KOPT-K1 (cell line): ENCODE results near the gene IFITM10.
"Not testable (repeated sequence)": the region's sequence is repeated elsewhere in the genome, so short reads cannot be mapped to it uniquely, and the experiment has no call there.

Source experiments
- H3K27ac ChIP-seq: fragments of 200-600 bp; sonication (generic); 2 replicates; pipeline ENCODE4 v1.5.1; 2016; ENCODE audit warnings: antibody characterized with exemption, mild to moderate bottlenecking, low read depth, low read length; ENCODE audit not compliant: poor library complexity, severe bottlenecking
- H3K36me3 ChIP-seq: fragments of 200-600 bp; sonication (generic); 2 replicates; pipeline ENCODE4 v1.5.1; 2017; ENCODE audit warnings: antibody characterized with exemption, mild to moderate bottlenecking, low read length, moderate library complexity; ENCODE audit not compliant: insufficient read depth
- H3K9me3 ChIP-seq: fragments of 200-600 bp; sonication (generic); 2 replicates; pipeline ENCODE4 v1.5.1; 2017; ENCODE audit warnings: antibody characterized with exemption, low read length, mild to moderate bottlenecking; ENCODE audit not compliant: insufficient read depth, poor library complexity, severe bottlenecking

The IFITM10 gene

DNA sequence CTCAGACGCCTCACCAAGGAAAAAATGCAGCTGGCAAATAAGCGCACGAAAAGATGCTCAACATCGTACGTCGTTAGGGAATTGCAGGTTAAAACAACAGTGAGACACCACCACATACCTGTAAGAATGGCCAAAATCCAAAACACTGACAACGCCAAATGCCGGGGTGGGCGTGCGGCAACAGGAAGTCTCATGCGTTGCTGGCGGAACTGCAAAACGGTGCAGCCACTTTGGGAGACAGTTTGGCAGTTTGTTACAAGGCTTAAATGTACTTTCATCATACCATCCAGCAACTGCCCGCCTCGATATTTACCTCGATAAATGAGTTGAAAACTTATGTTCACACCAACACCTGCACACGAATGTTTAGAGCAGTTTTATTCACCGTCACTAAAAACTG lies 20.9 kb upstream of the IFITM10 start:
- Histone ChIP-seq H3K9me3 (no peaks in the 10 kb centered on the region), H3K36me3 (no peaks in the 10 kb centered on the region), H3K27ac (no peak overlapping the region)

DNA sequence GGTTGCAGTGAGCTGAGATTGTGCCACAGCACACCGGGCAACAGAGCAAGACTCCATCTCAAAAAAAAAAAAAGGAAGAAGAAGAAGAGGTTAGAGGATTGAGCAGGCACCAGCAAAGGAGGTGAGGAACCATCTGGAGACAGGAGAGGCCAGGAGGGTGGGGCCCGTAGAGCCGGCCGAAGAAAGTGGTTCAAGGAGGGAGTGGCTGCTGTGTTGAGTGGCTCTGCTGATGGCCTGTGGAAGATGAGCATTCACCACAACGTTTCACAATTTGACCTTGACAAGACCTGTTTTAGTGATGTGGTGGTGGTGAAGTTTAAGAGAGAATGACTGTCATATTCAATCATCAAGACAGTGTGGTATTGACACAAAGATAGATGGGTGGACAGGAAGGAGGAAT lies 20.1 kb upstream of the IFITM10 start:
- Histone ChIP-seq H3K27ac (no peak overlapping the region), H3K9me3 (no peaks in the 10 kb centered on the region), H3K36me3 (no peaks in the 10 kb centered on the region)

DNA sequence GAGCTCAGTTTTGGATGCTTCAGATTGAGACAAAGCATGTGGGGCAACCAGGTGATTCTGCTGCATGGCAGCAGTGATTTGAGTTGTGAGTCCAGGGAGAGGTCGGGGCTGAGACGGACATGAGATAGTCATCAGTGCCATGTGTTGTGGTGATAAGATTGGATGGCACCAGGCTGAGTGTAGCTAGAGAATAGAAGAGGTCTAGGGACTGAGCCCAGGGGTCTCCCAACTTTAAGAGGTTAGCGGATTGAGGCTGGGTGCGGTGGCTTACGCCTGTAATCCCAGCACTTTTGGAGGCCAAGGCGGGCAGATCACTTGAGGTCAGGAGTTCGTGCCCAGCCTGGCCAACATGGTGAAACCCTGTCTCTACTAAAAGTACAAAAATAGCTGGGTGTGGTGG lies 19.7 kb upstream of the IFITM10 start:
- H3K27ac ChIP-seq, result no peak overlapping the region
- H3K9me3 ChIP-seq, result no peaks in the 10 kb centered on the region
- H3K36me3 ChIP-seq, result no peaks in the 10 kb centered on the region

DNA sequence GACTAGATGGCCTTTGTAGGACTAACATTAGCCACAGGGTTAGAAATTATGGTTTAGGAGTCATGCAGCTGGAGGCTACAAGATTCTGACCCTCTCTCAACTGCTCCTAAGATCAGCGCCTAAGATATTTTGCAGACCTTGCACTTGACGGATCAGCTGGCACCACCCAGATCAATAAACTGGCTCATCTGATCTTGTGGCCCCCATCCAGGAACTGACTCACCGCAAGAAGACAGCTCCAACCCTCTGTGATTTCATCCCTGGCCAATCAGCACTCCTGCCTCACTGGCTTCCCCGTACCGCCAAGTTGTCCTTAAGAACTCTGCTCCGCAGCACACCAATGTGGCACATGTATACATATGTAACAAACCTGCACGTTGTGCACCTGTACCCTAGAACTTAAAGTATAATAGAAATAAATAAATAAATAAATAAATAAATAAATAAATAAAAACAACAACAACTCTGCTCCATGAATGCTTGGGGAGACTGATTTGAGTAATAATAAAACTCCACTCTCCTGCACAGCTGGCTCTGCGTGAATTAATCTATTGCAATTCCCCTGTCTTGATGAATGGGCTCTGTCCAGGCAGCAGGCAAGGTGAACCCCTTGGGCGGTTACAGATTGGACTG lies 19.0 kb upstream of the IFITM10 start:
- H3K36me3 ChIP-seq, H3K9me3 ChIP-seq, H3K27ac ChIP-seq: not testable (repeated sequence)

DNA sequence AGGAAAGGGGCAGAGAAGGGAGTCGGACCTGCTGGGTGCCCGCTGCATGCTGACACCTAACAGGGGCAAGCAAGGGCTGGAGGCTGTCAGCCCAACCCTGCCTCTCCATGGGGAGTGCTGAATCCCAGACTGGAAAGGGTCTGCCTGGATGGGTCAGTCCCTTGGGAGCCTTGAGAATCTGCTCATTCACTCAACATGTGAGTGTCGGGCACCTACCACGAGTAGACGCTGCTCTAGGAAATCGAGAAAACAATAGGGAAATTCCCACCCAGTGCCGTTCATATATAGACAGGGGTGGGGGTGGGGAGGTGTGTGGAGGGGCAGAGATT lies 17.7 kb upstream of the IFITM10 start:
- no peaks in the 10 kb centered on the region for H3K9me3 ChIP-seq
- H3K27ac ChIP-seq, result no peak overlapping the region
- no peaks in the 10 kb centered on the region for H3K36me3 ChIP-seq

DNA sequence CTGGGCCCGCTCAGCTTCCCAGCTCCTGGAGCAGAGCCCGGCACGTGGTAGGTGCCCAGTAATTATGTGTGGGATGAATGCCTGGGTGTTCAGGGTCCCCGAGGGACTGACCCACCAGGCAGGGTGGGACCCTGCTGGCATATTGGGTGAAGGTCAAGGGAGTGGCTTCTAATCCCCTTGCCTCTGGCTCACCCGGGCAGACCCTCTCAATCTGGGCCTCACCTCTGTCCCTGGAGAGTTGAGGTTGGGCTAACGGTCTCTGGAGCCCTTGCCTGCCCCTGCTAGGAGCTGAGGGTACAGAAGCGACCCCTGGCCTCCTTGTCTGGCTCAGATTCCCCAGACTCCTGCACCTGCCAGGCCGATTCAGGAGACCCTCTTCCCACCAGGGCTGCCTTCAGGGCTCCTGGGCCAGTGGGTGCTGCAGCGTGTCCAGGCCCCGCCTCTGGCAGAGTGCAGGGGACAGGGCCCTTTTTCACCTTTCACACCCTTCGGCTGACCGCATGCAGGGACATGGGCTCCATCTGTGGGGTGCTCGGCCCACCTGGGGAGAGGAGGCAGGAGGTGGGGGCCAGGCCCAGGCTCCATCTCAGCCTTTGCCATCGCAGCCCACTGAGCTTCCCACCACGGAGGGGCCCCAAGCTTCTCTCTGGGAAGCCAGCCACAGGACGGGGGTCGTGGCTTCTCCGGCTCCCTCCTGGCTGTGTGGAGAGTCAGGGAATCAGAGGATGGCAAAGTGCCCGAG lies 17.2 kb upstream of the IFITM10 start:
- Histone ChIP-seq H3K27ac (no peak overlapping the region), H3K36me3 (no peaks in the 10 kb centered on the region), H3K9me3 (no peaks in the 10 kb centered on the region)

DNA sequence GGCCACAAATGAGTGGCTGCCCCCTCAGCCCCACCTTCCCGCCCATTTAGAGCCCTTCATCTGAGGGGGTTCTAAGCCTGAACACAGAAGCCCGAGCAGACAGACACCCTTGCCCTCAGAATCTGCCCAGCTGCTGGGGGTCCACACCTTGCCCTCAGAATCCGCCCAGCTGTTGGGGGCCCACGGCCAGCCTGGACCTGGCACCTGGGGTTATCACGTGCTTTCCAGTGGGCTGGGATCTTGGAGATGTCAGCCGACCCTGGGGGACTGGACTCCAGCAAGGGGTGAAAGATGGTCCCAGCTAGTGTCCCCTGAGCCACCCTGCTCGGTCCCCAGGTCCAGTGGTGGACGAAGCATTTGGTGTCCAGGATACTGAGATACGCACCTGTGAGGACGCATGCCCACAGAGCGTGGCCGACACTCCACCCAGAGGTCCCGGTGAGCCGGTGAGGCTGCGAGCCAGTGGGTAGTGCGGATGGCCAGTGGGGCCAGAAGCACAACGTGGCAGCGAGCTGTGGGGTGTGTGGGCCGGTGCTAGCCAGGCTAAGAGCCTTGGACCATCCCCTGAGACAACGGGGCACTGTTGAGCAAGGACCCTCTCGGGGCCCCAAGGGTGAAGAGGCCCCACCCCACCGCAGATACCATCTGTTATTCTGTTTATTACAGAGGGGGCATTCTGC lies 16.5 kb upstream of the IFITM10 start:
- H3K27ac ChIP-seq, result no peak overlapping the region
- H3K36me3 ChIP-seq, result no peaks in the 10 kb centered on the region
- H3K9me3 ChIP-seq, result no peaks in the 10 kb centered on the region

DNA sequence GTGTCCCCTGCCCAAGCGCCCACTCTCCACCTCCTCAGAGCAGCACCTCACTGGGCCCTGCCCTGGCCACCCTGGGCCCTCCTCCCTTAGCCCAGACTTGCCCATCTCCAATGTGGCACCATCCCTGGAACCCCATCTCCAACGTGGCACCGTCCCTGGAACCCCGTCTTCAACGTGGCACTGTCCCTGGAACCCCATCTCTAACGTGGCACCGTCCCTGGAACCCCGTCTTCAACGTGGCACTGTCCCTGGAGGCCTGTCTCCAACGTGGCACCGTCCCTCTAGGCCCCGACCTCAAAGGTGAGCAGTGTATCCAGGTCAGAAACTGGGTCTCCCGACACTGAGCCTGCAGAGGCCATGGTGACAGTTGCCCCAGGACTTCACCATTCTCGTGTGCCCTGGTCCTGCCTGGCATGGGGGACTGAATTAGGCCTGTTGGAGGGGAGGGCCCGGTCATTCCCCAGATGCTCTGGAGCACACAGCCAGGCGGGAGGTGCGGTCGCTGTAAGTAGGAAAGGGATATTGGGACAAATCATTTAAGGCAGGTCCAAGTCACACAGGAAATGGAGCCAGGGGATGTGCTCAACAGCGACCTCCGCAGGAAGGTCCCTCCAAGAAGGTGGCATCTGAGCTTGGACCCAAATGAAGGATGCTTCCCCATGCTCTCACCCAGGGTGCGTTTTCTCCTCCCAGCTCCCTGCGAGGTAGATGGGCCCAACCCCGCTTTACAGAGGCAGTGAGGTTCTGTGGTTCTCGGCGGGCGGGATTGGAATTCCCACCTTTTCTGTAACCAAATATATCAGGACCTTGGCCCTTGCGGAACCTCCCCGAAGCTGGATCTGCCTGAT lies 15.7 kb upstream of the IFITM10 start:
- peaks cover 3% of the 10 kb centered on the region; the same call in 1 of the 2 replicates for H3K36me3 ChIP-seq
- H3K27ac ChIP-seq, result no peak overlapping the region

DNA sequence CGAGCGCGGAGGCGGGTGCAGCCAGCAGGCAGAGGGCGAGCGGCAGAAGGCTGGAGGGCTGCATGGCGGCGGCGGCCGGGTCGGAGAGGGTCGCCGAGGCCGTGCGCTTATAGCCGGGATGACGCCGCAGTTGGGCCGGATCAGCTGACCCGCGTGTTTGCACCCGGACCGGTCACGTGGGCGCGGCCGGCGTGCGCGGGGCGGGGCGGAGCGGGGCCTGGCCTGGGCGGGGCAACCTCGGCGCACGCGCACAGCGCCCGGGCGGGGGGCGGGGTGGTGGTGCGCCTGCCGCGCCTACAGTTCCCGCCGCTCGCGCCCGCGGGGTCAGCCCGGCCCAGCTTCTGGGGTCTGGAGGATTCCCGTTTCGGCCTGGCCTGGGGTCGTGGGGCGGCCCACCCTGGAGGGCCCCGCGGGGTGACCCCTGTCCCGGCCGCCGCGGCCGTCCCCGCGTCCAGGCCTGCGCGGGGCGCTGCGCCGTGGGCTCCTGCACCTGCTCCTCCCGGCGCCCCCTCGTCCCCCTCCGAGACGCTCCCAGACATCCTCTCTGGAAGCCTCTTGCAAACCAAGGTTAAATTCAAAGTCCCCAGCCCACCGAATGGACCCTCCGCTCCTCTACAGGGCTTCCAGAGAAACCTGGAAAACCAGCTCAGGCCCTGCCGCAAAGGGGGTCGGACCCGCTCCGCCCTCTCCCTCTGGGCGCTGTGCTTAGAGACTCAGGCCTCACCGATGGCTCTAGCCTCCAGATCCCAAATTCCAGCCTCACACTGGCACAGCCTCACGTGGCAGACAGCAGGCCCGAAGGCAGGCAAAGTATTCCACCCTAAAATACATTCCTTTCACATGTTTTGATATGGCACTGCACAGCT lies 13.6 kb upstream of the IFITM10 start, which contains the start of gene CTSD:
Gene CTSD, minus strand, starts transcription at position 132 of the 866 bp plus-strand sequence. Its CDS starts 68 bp downstream, at position 64.
- H3K9me3 ChIP-seq, result no peaks in the 10 kb centered on the region
- peak within 1 kb of the TSS; percentile 77 for H3K27ac ChIP-seq
- H3K36me3 ChIP-seq, result peaks cover 15% of the 10 kb centered on the region; the same call in 1 of the 2 replicates

More for the DNA sequence above, 15.7 kb upstream of the IFITM10 start:
- H3K9me3 ChIP-seq, result no peaks in the 10 kb centered on the region

DNA sequence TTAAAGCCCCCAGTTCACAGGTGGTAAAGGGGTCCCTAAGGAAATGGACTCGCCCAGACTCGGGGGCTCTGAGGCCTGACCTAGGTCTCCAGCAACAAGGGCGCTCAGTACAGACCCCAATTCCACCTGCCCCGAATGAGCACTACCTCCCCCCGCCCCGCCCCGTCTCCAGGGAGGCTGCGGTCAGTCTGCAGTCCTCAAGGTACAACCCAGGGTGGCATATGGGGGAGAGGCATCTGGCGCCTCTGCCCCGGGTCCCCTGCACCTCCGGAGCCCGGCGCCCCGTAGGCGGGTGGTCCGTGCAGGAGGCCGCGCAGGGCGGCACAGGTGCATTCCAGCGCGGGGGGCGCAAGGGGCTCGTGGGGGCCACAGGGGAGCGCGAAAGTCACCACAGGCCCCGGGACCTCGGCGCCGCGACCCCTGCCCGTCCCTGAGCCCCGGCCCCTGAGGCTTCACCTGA lies 13.0 kb upstream of the IFITM10 start:
- peaks cover 15% of the 10 kb centered on the region; the same call in 1 of the 2 replicates for H3K36me3 ChIP-seq

DNA sequence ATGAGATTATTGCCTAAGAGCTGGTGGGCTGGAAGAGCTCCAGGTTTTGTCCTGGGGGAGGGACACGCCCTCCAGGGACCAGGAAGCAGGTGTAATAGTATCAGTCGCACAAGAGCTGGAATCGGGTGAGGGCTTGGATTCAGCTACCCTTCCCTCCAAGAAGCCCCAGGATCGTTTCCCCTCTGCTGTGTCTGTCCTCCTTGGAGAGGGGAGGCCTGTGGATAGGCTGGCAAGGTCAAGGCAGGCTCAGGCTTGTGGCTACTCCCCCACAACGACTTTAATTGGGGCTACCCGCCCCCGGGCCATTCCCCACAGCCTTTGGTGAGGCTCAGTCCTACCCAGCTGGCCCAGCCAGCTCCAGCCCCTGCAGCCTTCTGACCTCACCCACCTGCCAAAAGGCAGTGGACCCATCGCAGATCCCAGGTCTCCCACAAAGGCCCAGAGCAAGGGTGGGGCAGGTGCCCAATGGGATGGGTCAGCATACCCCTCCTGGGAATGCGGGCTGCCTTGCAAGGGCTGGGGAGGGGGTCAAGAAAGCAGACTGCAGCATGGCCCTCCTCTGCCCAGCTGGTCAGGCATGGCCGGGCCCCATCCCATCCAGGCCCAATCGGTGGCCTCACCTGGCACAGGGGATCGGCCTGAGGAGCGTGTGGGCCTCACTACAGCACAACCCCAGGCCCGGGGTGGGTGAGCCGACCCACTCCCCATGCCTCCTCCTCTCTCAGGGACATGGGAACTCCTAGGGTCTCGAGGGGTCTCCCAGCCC lies 12.3 kb upstream of the IFITM10 start:
- H3K36me3 ChIP-seq, result peaks cover 15% of the 10 kb centered on the region; the same call in 1 of the 2 replicates
- H3K9me3 ChIP-seq, result no peaks in the 10 kb centered on the region
- H3K27ac ChIP-seq, result peak overlapping the region; percentile 77

More for the DNA sequence above, 13.0 kb upstream of the IFITM10 start:
- peak overlapping the region; percentile 77 for H3K27ac ChIP-seq
- H3K9me3 ChIP-seq, result no peaks in the 10 kb centered on the region

DNA sequence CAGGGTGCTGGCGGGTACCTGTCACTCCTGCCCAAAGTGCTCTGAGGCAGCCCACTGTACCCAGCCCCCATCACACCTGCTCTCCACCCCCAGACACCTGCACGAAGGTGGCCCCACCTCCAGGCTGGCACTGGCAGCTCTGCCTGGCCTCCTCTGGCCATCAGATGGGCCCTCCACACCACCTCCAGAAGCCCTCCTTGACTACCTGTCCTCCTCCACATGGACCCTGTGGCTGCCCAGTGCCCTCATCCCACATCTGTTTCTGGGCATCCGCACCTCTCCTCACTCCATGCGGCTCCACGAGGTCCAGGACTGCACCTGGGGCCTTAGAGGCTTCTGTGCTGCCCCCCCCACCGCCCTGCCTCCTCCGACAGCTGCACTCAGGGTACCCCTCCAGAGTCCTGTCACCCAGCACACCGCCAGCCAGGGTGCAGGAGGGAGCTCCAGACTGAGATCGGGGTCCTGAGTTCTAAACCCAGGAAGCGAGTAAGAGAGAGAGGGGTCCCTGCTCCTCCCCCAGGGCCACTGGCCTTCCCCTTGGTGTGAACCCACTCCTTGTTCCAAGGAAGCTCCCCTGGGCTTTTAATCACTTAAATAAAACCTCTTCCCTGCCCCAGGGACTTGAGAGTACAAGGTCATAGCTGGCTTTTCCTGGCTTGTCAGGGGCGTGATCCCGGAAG lies 11.6 kb upstream of the IFITM10 start:
- H3K36me3 ChIP-seq, result peaks cover 17% of the 10 kb centered on the region; the same call in 1 of the 2 replicates
- H3K27ac ChIP-seq, result no peak overlapping the region

More for the DNA sequence above, 11.6 kb upstream of the IFITM10 start:
- H3K9me3 ChIP-seq, result no peaks in the 10 kb centered on the region
